Inferior parietal cortex (tissue), 1 donor: ENCODE results near the gene DNAJC10.

Experiments used
- DNase-seq: peaks from one replicate; pipeline ENCODE4 v3.0.0-alpha.2; 2016; ENCODE audit errors: extremely low spot score

The DNAJC10 gene

DNA sequence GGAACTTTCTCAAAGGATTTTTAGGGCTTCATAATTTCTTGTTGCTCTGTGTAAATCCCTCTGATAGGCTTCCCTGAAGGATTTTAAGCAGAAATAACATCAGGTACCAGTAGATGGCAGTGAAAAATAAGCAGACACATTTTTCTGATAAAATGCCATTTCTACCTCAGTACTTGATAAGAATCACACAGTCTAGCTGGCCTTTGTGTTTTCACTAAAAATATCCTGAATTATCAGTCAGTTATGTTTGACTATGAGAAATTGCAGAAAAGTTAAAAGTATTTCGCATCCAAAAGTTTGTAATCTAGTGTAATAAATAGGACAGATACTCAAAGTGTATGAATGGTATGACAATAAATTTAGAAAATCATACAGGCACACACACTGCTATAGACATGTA is 68.7 kb downstream of the DNAJC10 start:
- peak; percentile 64 for DNase-seq

DNA sequence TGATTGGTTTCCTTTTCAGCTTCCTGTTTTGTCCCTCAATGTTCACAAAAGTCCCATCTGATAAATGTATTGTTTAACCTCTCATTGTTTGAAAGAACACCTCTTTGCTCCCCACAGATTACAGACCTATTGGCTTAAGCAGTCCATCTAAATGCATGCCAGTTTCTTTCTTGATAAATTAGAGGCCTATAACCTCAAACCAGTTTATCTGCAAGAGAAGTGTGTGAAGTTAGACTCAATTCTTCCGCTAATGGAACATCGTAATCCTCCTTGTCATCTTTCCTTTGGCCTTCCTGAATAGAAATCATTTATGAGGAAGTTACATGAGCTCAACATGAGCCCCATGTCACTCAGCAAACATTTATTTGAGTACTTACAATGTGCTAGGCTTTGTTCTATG is 76.4 kb downstream of the DNAJC10 start:
- DNase-seq: no peak

DNA sequence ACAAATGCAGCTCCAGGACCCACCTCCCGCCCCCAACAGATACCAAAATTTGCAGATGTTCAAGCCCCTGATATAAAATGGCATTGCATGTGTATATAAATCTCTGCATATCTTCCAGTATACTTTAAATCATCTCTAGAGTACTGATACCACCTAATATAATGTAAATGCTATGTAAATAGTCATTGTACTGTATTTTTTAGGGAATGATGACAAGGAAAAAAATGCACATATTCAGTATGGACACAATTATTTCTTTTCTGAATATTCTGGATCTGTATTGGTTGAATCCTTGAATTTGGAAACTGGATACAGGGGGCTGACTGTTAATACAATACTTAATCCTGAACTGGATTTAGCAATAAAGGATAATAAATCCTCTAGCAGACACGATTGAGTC is 82.7 kb downstream of the DNAJC10 start:
- no peak for DNase-seq

DNA sequence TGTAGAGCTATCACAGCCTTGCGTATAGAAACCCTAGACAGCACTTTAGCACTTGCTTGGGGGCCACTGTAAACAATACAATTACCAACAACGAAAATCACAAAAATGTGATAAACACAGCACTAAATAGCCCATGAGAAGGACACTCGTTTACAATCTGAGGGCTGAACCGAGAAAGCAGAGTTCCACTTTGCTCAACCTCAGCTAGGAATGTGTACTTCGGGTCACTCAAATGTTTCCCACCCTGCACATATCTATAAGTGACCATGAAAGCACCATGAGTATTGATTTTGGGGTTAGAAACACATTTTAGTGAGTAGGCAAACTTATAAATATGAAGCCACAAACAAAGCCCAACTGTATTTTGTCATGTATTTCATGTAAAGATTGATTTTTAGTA is 88.1 kb downstream of the DNAJC10 start:
- no peak for DNase-seq

DNA sequence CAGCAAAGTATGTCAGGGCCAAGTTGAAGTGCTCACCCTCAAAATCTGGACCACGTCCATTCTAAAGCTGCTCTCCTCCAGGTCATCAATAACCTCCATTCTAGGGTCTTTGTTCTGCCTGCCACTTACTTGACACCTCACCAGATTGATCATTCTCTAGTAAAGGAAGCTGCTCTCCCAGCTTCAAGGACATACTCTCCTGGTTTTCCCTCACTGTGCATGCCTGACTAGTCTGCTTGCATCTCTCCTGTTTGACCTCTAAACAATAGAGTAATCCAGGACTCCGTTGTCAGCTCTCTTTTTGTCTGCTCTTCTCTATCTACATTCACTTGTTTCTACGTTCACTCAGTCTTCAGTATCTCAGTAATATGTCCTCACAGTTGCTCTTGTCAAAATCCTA is 91.3 kb downstream of the DNAJC10 start:
- DNase-seq: no peak

DNA sequence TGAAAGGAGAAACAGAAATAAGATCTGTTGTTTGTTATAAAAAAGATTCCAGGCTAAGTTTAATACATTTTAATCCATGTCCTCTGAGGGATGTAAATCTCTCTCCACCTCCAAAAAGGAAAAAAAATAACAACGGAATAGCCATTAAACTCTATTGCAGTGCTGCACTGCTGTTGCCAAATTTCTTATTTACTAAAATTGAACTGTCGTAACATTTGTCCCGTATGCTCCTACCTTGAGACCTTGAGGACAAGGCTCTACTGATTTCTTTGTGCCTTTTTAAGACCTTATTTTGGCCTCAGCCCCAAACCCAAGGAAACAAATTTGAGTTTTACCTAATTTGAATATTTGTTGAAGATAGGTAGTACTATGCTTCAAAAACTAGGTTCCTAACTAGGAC is 94.0 kb downstream of the DNAJC10 start:
- DNase-seq: no peak

DNA sequence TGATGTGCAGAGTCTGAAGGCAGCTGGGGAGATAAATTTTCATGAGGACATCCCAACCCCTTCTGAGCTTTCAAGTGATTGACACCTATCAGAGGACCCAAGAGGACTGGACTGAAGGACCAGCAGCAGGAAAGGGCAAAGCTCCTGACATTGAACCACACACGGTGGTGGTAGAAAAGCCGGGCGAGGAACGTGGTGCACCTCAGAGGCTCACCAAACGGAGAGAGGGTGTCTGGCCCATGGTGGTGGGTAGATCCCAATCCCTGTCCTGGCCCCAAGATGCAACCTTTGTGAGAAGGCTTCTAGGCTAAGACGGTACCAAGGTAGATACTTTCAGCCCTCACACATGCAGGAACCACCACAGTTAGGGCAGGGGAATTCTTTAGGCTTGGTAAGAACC is 98.3 kb downstream of the DNAJC10 start:
- no peak for DNase-seq

DNA sequence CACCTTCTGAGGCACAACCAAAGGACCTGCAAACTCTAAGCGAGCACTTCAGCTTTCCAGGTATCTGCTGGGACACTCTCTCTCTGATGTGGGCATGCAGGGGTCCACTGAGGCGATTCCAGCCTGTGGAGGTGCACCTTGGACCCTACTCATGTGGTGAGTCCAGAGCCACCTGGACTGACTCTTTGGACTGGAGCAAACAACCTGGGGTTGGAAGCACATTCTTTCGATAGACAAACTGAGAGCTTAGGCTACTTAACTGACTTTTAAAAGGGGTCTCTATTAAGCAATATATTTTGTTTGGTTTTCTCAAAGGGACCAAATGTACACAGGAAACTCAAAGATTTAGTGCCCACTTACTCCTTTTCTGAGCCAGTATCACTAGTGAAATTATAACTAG is 98.7 kb downstream of the DNAJC10 start:
- no peak for DNase-seq

DNA sequence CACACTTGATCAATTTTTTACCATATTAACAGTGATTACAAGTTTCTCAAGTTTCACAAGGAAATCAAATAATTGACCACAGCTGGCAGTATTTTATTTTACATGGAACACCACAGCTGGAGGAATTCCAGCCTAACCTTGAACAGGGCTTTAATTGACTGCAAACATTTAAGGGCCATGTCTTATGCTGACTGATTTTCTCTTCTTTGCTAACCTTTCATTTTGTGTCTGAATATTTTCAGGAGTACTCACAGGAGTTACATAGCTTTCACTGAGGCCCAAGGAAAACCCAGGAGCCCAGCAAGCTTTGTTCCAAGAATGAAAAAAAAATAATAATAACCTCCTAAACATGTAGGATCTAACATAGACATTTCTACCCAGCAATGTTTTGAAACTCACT is 100.8 kb downstream of the DNAJC10 start:
- DNase-seq: no peak

DNA sequence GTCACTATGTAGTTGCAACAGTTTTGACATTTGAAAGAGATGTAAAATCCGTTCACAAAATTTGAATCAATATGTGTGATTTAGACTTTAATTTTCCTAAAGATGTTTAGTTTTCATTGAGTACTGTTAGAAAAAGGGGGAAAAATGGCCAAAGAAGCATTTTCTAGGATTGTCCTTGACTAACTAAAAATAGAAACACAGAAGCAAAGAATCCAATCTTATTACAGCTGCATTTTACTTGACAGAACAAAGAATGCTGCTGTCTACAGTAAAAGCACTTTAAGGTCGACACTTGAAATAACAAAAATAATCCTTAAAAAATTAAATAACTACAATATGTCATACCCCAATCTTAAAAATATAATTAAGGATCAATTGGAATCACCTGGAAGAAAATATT is 101.5 kb downstream of the DNAJC10 start:
- DNase-seq: no peak

DNA sequence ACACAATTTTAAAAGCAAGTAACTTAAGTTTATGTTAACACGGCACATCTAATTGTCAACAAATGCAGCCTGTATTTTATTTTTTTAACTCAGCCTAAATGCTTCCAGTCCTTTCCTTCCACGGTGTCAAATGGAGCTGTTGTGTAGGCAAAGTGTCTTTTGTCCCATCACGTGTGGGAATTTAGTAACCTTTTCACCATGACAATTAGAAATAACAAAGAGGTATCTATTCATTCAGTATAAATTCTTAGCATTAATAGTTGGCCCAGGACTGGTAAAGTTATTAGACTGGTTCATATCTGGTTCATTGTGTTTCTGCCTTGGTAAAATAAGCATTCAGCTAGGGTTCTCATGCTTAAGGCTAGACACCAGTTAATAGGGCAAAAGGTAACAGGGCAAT is 102.4 kb downstream of the DNAJC10 start:
- DNase-seq: no peak

DNA sequence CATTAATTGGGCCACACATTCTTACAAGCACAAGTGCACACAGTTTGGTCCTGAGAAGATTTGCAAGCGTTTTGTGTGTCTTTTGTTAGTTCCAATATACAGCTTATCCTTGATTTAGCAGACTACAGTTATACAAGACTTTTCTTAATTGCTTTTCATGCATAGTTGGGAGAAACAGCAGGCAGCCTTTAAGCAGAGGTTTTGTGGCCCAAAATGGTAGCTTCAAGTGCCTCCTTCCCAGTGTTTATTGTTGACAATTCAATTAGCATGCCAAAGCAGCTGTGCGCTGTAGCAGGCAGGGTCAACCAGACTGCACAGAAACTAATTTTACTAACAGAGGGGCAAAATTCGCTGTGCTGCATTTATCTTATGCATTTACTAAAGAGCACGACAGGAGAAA is 102.9 kb downstream of the DNAJC10 start:
- no peak for DNase-seq

DNA sequence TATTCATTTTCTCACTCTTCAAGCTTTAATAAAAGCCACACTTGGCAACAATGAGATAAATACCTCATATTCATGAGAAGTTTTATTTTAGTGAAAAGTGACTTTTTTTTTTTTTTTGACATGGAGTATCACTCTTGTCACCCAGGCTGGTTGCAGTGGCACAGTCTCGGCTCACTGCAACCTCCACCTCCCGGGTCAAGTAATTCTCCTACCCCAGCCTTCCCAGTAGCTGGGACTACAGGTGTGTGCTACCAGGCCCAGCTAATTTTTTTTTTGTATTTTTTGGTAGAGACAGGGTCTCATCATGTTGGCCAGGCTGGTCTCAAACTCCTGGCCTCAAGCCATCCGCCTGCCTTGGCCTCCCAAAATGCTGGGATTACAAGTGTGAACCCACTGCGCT is 103.4 kb downstream of the DNAJC10 start:
- DNase-seq: no peak

DNA sequence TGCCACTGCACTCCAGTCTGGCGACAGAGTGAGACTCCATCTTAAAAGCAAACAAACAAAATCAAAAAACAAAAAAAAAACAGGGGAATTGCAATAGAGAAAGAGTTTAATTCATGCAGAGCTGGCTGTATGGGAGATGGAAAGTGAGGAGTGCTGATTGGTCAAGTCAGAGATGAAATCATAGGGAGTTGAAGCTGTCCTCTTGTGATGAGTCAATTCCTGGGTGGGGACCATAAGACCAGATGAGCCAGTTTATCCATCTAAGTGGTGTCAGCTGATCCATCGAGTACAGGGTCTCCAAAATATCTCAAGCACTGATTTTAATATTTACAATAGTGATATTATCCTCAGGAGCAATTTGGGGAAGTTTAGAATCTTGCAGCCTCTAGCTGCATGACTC is 105.1 kb downstream of the DNAJC10 start:
- no peak for DNase-seq

DNA sequence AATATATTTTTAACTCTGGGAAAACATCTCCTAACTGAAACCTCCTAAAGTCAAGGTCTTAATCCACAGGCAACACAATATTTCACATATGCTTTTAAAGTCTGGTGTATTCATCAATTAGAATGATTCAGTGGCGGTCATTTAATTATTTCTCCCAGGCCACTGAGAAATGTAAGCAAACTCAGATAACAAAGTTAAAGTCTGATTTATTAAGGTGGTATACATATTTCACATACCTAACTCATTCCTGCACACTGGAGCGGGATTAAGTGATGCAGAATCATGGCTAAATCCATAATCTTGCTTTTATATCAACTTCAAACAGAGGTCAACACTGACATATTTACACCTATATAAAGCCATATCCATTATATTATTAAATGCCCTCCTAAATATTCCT is 106.7 kb downstream of the DNAJC10 start:
- no peak for DNase-seq

DNA sequence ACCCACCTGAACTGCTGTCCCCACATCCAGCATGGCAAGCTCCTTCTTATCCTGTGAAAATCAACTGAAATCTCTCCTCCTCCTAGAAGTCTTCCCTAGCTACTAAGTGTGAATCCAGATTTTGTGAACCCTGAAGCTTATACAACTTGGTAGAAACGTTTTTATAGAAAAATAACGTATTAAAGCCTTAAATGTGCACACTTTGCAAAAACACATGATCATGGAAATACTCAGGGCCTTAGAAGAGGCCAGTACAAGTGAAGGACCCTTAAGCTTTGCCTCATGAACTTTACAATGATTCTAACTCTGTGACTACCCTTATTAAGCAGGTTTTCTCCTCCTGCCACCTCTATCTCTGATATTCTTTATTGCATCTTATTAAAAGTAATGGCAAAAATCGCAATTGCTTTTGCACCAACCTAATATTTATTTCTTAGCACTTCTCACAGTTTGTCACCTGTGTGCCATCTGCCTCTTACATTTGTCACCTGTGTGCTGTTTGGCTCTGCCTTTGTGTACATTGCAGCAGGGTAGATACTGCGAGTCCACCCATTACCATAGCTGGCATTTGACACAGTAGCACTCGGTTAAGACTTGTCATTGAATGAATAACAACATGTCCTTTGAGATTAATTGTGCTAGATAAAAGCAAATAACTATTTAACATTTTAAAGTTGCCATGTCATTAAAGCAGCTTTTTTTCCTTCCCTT is 108.2 kb downstream of the DNAJC10 start:
- DNase-seq: no peak

DNA sequence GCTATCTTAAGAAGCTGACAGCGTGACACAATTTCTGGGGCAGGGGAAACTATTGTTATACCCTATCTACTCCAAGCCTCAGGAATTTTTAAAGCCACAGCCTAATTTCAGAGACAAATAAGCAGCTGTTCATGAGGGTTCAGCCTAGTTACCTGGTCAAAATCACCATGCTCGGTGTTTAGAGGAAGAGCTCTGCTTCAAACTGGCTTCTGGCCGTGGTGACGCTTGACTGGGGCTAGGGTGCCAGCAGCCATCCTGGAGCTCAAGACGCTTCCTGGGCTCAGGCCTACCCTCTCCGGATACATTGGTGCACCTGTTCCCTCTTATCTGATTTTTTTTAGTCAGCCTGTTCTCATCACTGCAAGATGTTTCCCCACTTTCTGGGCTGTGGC is 108.7 kb downstream of the DNAJC10 start:
- no peak for DNase-seq

DNA sequence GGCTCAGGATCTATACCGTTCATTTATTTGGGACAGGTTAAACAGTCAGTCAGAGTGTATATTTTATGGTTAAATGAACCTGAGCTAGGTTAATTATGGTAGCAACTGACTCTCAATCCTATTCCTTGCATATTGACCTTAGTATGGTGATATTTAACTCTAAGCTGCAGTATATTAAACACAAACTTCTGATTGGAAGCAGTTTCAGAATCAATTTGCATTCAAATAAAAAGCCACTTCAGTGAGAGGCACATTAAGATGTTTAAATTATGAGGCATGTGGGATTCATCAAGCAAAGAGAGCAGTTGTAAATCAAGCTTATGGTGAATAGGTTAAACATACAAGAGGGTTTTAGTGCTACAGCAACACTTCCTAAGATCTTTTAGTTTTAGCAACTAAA is 110.0 kb downstream of the DNAJC10 start:
- no peak for DNase-seq

DNA sequence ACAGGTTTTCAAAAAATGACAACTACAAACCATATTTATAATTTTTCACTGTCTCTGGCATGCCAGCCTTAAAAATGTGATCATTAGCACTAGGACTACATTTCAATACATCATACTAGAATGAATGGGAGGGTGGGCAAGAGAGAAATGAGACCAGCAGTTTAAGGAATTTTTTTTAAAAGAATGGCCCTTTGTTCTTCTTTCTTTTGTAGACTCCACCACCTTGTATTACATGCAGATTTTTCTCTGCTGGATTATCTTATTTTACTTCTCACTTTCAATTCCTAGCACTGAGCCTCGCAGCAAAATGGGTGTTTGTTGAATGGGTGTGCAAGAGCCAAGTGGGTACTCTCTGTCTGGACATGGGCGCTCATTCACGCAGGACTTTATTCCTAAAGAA is 110.4 kb downstream of the DNAJC10 start:
- DNase-seq: no peak

DNA sequence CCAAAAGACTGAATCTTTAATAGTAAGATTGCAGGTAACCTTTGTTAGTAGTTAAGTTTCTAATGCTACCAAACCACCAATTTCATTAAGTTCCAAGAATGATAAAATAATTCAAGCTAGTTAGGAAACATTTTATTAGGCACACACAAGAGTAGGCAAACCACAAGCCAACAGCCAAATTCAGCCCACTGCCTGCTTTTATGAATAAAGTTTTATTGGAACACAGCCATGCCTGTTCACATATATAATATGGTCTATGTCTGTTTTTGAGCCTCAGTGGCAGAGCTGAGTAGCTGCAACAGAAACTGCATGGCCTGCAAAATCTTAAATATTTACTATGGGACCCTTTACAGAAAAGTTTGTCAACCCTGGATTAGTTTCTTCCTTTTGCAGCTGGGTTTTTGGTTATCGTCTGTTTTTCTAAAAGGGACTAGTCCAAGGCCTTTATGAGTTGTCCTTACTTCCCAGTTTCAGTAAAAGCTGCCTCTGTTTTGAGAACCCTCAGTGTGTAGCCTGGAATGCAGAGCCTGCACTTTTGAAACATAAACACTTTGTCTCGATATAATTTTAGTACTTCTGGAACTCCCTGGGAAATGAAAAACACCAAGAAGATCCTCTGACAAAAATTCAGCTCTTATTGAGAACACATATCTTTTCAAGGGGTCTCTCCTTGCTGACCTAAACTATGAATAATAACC is 111.3 kb downstream of the DNAJC10 start:
- DNase-seq: no peak

DNA sequence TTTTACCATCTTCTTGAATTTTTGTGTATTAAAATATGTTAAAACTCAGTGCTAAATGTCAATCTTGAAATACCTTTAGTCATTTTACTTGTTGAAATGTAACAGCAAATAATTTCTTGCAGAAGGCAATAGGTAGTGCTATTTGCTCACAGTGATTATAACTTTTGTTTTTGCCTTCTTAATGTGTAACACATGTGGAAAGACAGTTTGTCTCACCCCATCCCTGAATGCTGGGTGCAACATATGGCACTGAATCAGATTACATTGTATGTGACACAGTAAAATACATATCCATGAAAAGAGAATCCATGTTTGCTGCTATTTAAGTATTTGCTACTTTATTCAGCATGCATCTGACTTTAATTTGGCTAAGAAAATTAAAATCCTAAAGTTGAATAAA is 115.0 kb downstream of the DNAJC10 start:
- DNase-seq: no peak

DNA sequence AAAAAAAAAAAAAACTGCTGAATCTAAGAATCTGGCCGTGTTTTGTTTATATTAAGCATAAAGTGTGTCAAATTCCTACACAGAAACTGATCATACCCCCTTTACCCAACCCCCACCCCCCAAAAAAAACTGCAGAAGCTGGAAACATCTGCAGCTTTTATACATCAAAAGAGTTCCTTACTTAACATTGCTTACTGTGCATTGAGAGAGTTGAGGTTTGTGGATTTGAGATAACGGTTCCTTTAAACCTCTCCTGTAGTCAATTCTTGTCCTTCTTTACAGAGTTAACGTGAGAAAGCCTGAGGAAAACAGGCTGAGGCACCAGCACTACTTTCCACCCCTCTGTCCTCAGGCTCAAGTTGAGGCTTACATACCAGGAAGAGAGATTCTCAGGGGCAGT is 115.9 kb downstream of the DNAJC10 start:
- DNase-seq: no peak

DNA sequence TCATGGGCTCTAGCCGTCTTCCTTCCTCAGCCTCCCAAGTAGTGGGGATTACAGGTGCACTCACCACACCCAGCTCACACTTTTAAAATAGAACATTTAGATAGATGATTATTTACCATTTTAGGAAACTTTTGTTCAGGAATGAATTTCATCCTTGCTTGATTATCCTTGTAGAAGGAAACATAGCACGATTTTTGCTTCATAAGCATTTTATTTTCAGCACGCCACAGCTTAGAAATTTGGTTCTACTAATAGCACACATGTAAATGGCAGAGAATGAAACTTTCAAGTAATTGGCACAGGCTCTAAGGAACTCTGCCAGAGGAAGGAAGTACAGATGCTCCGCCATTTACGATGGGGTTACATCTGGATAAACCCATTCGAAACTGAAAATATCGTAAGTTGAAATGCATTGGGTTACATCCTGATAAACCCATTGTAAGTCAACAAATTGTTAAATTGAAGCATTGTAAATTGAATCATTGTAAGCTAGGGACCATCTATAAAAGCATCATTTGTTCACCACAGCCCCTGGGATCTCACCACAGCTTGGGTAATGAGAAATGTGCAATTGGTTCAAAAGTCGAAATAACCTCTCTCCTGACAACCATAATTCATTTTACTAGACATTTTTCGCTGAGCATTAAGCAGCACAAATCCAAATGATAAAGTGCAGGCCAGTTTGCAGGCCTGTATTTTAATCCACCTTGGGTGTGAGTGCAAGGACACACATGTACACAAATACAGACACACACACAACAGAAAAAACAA is 117.2 kb downstream of the DNAJC10 start:
- no peak for DNase-seq
